Thymus (tissue), 11 donors: ENCODE results near the gene KATNAL1. TPM values are rescaled to one million over a fixed set of nuclear protein-coding genes. Genes with fewer than 3 reads are reported as not detected.

Experiments used
- DNase-seq, 9 donors: peaks; one replicate each; pipeline ENCODE4 v3.0.0-alpha.2; 2013; ENCODE audit warnings: low spot score in 9 of 9, low read depth in 6 of 9, missing footprints in 1 of 9
- H3K27ac ChIP-seq, 2 donors: one replicate each; pipeline ENCODE4 v1.5.1; 2013; ENCODE audit warnings: control low read depth in 1 of 2, low read depth in 1 of 2, low read length in 1 of 2, mild to moderate bottlenecking in 1 of 2, moderate library complexity in 1 of 2
- H3K27me3 ChIP-seq, 2 donors: one replicate each; pipeline ENCODE4 v1.5.1; 2013; ENCODE audit warnings: low read length in 1 of 2; ENCODE audit not compliant: control insufficient read depth in 2 of 2, insufficient read depth in 1 of 2
- H3K36me3 ChIP-seq, 2 donors: one replicate each; pipeline ENCODE4 v1.5.1; 2013; ENCODE audit warnings: low read length in 1 of 2, mild to moderate bottlenecking in 1 of 2, moderate library complexity in 1 of 2; ENCODE audit not compliant: control insufficient read depth in 2 of 2, insufficient read depth in 2 of 2
- H3K4me1 ChIP-seq, 2 donors: one replicate each; pipeline ENCODE4 v1.5.1; 2013; ENCODE audit warnings: low read length in 2 of 2; ENCODE audit not compliant: control insufficient read depth in 2 of 2, insufficient read depth in 2 of 2
- H3K4me3 ChIP-seq, 2 donors: one replicate each; pipeline ENCODE4 v1.5.1; 2013; ENCODE audit warnings: low read length in 2 of 2, control low read depth in 1 of 2, mild to moderate bottlenecking in 1 of 2
- H3K9me3 ChIP-seq, 2 donors: one replicate each; pipeline ENCODE4 v1.5.1; 2013; ENCODE audit warnings: low read length in 1 of 2, mild to moderate bottlenecking in 1 of 2; ENCODE audit not compliant: control insufficient read depth in 2 of 2, insufficient read depth in 1 of 2
- whole genome bisulfite sequencing: extraction: QIAGEN DNeasy Blood & Tissue Kit; methylation state at CpG from one replicate; pipeline ENCODE4 v1.1.7; 2013; 5-methylcytosine and 5-hydroxymethylcytosine counted together
- polyA plus RNA-seq: library from polyadenylated mRNA; stranded (reverse); fragments of 200-250 nt; gene quantifications from one replicate; pipeline ENCODE4 v1.2.3, GENCODE V29; 2013
- total RNA-seq: library from RNA; stranded (reverse); fragments of 120-200 nt; gene quantifications from one replicate; pipeline ENCODE4 v1.2.4, GENCODE V29; 2013
- donor health status: healthy.

KATNAL1 gene
- total and polyA plus RNA-seq, 2 donors = 4.6 to 12.4 TPM

GRCh38 chr13:30306762-30307193 lies 573 bp downstream of the KATNAL1 start:
- peak overlapping the region; percentile 82 to 90 for H3K27ac ChIP-seq
- peak; percentile 87 to 97 (median 93) for DNase-seq
- no peaks in the 10 kb centered on the region for H3K9me3 ChIP-seq
- H3K4me3 ChIP-seq = peak overlapping the region; percentile 87 to 98
- peaks cover 11 to 25% of the 10 kb centered on the region in 2 donors for H3K4me1 ChIP-seq
- H3K36me3 ChIP-seq = peaks cover 3 to 4% of the 10 kb centered on the region in 2 donors
- under 1% methylated on average over 37 of the region's 37 CpGs for whole genome bisulfite sequencing
- H3K27me3 ChIP-seq = peaks cover 0 to 3% of the 10 kb centered on the region in 2 donors

GRCh38 chr13:30305456-30305970 lies 1.8 kb downstream of the KATNAL1 start:
- no peak for DNase-seq
- 81% methylated on average over 1 of the region's 1 CpG for WGBS
- Histone ChIP-seq H3K27ac (no peak overlapping the region), H3K9me3 (no peaks in the 10 kb centered on the region), H3K27me3 (peaks cover 0 to 3% of the 10 kb centered on the region in 2 donors), H3K4me3 (peak overlapping the region in 1 of 2 donors; percentile 87), H3K36me3 (peaks cover 3 to 4% of the 10 kb centered on the region in 2 donors), H3K4me1 (peaks cover 11 to 21% of the 10 kb centered on the region in 2 donors)

- 97% methylated on average over 1 of the region's 1 CpG for WGBS
Measured at GRCh38 chr13:30303269-30303668, 4.1 kb downstream of the KATNAL1 start.

GRCh38 chr13:30301827-30302226 lies 5.5 kb downstream of the KATNAL1 start:
- Histone ChIP-seq H3K27ac (no peak overlapping the region), H3K4me1 (peaks cover 11 to 15% of the 10 kb centered on the region in 2 donors), H3K27me3 (no peaks in the 10 kb centered on the region), H3K9me3 (no peaks in the 10 kb centered on the region), H3K4me3 (no peak overlapping the region), H3K36me3 (peaks cover 0 to 4% of the 10 kb centered on the region in 2 donors)
- 97% methylated on average over 5 of the region's 5 CpGs for WGBS
- no peak for DNase-seq

More at GRCh38 chr13:30303269-30303668, 4.1 kb downstream of the KATNAL1 start:
- H3K36me3 ChIP-seq = peaks cover 0 to 4% of the 10 kb centered on the region in 2 donors
- H3K4me3 ChIP-seq = no peak overlapping the region
- no peak overlapping the region for H3K27ac ChIP-seq
- H3K4me1 ChIP-seq = peaks cover 11 to 21% of the 10 kb centered on the region in 2 donors
- peaks cover 0 to 3% of the 10 kb centered on the region in 2 donors for H3K27me3 ChIP-seq
- no peaks in the 10 kb centered on the region for H3K9me3 ChIP-seq
- DNase-seq = no peak

GRCh38 chr13:30300596-30300995 lies 6.8 kb downstream of the KATNAL1 start:
- 96% methylated on average over 1 of the region's 1 CpG for WGBS
- H3K4me3 ChIP-seq = no peak overlapping the region
- no peak overlapping the region for H3K27ac ChIP-seq

GRCh38 chr13:30299786-30300185 lies 7.6 kb downstream of the KATNAL1 start:
- peaks cover 4 to 9% of the 10 kb centered on the region in 2 donors for H3K4me1 ChIP-seq
- H3K36me3 ChIP-seq = no peaks in the 10 kb centered on the region
- H3K9me3 ChIP-seq = no peaks in the 10 kb centered on the region
- no peak overlapping the region for H3K27ac ChIP-seq
- H3K4me3 ChIP-seq = no peak overlapping the region
- no peak for DNase-seq
- no peaks in the 10 kb centered on the region for H3K27me3 ChIP-seq

More at GRCh38 chr13:30300596-30300995, 6.8 kb downstream of the KATNAL1 start:
- Histone ChIP-seq H3K27me3 (no peaks in the 10 kb centered on the region), H3K36me3 (peaks cover 0 to 3% of the 10 kb centered on the region in 2 donors), H3K4me1 (peaks cover 10 to 13% of the 10 kb centered on the region in 2 donors), H3K9me3 (no peaks in the 10 kb centered on the region)
- DNase-seq = no peak

- H3K4me1 ChIP-seq = peaks cover 17 to 22% of the 10 kb centered on the region in 2 donors
- 97% methylated on average over 2 of the region's 2 CpGs for WGBS
- no peaks in the 10 kb centered on the region for H3K9me3 ChIP-seq
- H3K27ac ChIP-seq = no peak overlapping the region
- H3K27me3 ChIP-seq = no peaks in the 10 kb centered on the region
- no peak for DNase-seq
- no peaks in the 10 kb centered on the region for H3K36me3 ChIP-seq
- H3K4me3 ChIP-seq = no peak overlapping the region
Measured at GRCh38 chr13:30295116-30295515, 12.2 kb downstream of the KATNAL1 start.

GRCh38 chr13:30294004-30294403 lies 13.3 kb downstream of the KATNAL1 start:
- Histone ChIP-seq H3K27ac (no peak overlapping the region), H3K4me3 (no peak overlapping the region), H3K36me3 (no peaks in the 10 kb centered on the region), H3K4me1 (peaks cover 17 to 22% of the 10 kb centered on the region in 2 donors), H3K27me3 (no peaks in the 10 kb centered on the region), H3K9me3 (no peaks in the 10 kb centered on the region)
- 78% methylated on average over 3 of the region's 3 CpGs for WGBS
- no peak for DNase-seq

GRCh38 chr13:30292325-30292724 lies 15.0 kb downstream of the KATNAL1 start:
- no peaks in the 10 kb centered on the region for H3K36me3 ChIP-seq
- no peak overlapping the region for H3K4me3 ChIP-seq
- peaks cover 17 to 22% of the 10 kb centered on the region in 2 donors for H3K4me1 ChIP-seq
- no peaks in the 10 kb centered on the region for H3K9me3 ChIP-seq
- H3K27me3 ChIP-seq = no peaks in the 10 kb centered on the region
- H3K27ac ChIP-seq = peak overlapping the region in 1 of 2 donors; percentile 14
- peak in 1 of 9 donors; percentile 33 for DNase-seq
